H1 (cell line): ENCODE results near the gene TOP3A. TPM values are rescaled to one million over a fixed set of nuclear protein-coding genes. Genes with fewer than 3 reads are reported as not detected.

Experiments
- CTCF ChIA-PET: fragments of 300-600 bp; sonication (Branson Sonifier 250); formaldehyde crosslinking; loops from one replicate; lab custom pipeline; 2021; ENCODE audit not compliant: partially characterized antibody; lab: Charles Lee
- POLR2A ChIA-PET: fragments of 300-600 bp; sonication (Branson Sonifier 250); formaldehyde crosslinking; loops from one replicate; lab custom pipeline; 2021; ENCODE audit warnings: inconsistent platforms; ENCODE audit not compliant: partially characterized antibody; lab: Charles Lee
- DNase-seq, 2 experiments: peaks; one replicate each; pipeline versions ENCODE4 v3.0.0 to v3.0.0-alpha.2; 2010 to 2022; ENCODE audit warnings: low spot score in 2 of 2, low read depth in 1 of 2, mixed read lengths in 1 of 2
- FAIRE-seq: peaks from 2 replicates; lab custom pipeline; 2011; peaks lifted over from hg19 to GRCh38; lab: Jason Lieb, UNC
- H2AFZ ChIP-seq: 2 replicates; pipeline ENCODE4 v1.8.1; 2012; ENCODE audit warnings: low read length, inconsistent platforms
- H2AK5ac ChIP-seq: 2 replicates; pipeline ENCODE4 v1.6.1; 2013; ENCODE audit warnings: low read depth, low read length
- H2BK120ac ChIP-seq: replicated peaks from 2 replicates; pipeline ENCODE3; 2013; ENCODE audit warnings: low read depth, low read length, inconsistent platforms
- H2BK12ac ChIP-seq: 2 replicates; pipeline ENCODE4 v1.6.1; 2013; ENCODE audit warnings: low read depth, low read length
- H2BK15ac ChIP-seq: 2 replicates; pipeline ENCODE4 v1.6.1; 2013; ENCODE audit warnings: low read length
- H2BK20ac ChIP-seq: 2 replicates; pipeline ENCODE4 v1.6.1; 2013; ENCODE audit warnings: low read length
- H2BK5ac ChIP-seq: 2 replicates; pipeline ENCODE4 v1.6.1; 2013; ENCODE audit warnings: low read depth, low read length
- H3K14ac ChIP-seq: 2 replicates; pipeline ENCODE4 v1.6.1; 2013; ENCODE audit warnings: inconsistent platforms; ENCODE audit not compliant: insufficient read length
- H3K18ac ChIP-seq: 2 replicates; pipeline ENCODE4 v1.6.1; 2013; ENCODE audit warnings: low read length; ENCODE audit errors: extremely low read depth
- H3K23ac ChIP-seq: 2 replicates; pipeline ENCODE4 v1.6.1; 2013; ENCODE audit warnings: inconsistent platforms; ENCODE audit not compliant: insufficient read length
- H3K23me2 ChIP-seq: 2 replicates; pipeline ENCODE4 v1.6.1; 2013; ENCODE audit warnings: low read depth, low read length
- H3K27ac ChIP-seq: 2 replicates; pipeline ENCODE4 v1.6.1; 2011; ENCODE audit warnings: low read depth, low read length, inconsistent platforms
- H3K27me3 ChIP-seq, 4 experiments: replicated peaks in 1 of 4; 1 replicate in 1 of 4; 2 replicates in 3 of 4; pipeline versions ENCODE4 v1.6.1 to v1.8.1; 2011 to 2013; ENCODE audit warnings: low read length in 3 of 4, mild to moderate bottlenecking in 3 of 4, inconsistent platforms in 2 of 4, mixed read lengths in 2 of 4, moderate library complexity in 1 of 4; ENCODE audit not compliant: control insufficient read depth in 3 of 4, insufficient read depth in 3 of 4; ENCODE audit errors: extremely low read depth in 1 of 4
- H3K36me3 ChIP-seq, 4 experiments: 2 replicates each; pipeline versions ENCODE4 v1.6.1 to v1.8.1; 2011 to 2013; ENCODE audit warnings: mild to moderate bottlenecking in 4 of 4, low read length in 3 of 4, moderate library complexity in 2 of 4, control low read depth in 1 of 4, inconsistent platforms in 1 of 4; ENCODE audit not compliant: insufficient read depth in 4 of 4, control insufficient read depth in 2 of 4
- H3K4ac ChIP-seq: replicated peaks from 2 replicates; pipeline ENCODE3; 2013; ENCODE audit warnings: low read length, low read depth, mixed read lengths, inconsistent platforms; ENCODE audit not compliant: insufficient read length
- H3K4me1 ChIP-seq, 4 experiments: replicated peaks in 1 of 4; 1 replicate in 1 of 4; 2 replicates in 3 of 4; pipeline versions ENCODE4 v1.6.1 to v1.8.1; 2011 to 2013; ENCODE audit warnings: low read length in 3 of 4, inconsistent platforms in 2 of 4, mixed read lengths in 1 of 4; ENCODE audit not compliant: insufficient read depth in 4 of 4, control insufficient read depth in 3 of 4
- H3K4me2 ChIP-seq, 2 experiments: 2 replicates each; pipeline versions ENCODE4 v1.6.1 to v1.8.1; 2011 to 2013; ENCODE audit warnings: low read depth in 2 of 2, low read length in 2 of 2, control low read depth in 1 of 2, inconsistent platforms in 1 of 2, mild to moderate bottlenecking in 1 of 2; ENCODE audit not compliant: insufficient read depth in 1 of 2
- H3K4me3 ChIP-seq, 4 experiments: fragments of 200-600, 300-600 bp in 1 of 4; sonication (generic), shearing (Covaris generic), sonication (Bioruptor Twin) in 1 of 4; 2 replicates each; pipeline versions ENCODE4 v1.5.1 to v1.8.1; 2011 to 2016; ENCODE audit warnings: low read length in 4 of 4, low read depth in 3 of 4, control low read depth in 2 of 4, inconsistent platforms in 2 of 4, mild to moderate bottlenecking in 2 of 4, mixed read lengths in 1 of 4, moderate library complexity in 1 of 4; ENCODE audit not compliant: insufficient read depth in 2 of 4; ENCODE audit errors: extremely low read depth in 1 of 4
- H3K56ac ChIP-seq: replicated peaks from 2 replicates; pipeline ENCODE3; 2013; ENCODE audit warnings: low read depth, mild to moderate bottlenecking, mixed read lengths, low read length, inconsistent platforms; ENCODE audit not compliant: insufficient read length
- H3K79me1 ChIP-seq: 2 replicates; pipeline ENCODE4 v1.6.1; 2013; ENCODE audit warnings: low read depth, low read length, control low read depth
- H3K79me2 ChIP-seq, 2 experiments: 2 replicates each; pipeline versions ENCODE4 v1.6.1 to v1.8.1; 2012 to 2013; ENCODE audit warnings: low read length in 2 of 2, mild to moderate bottlenecking in 2 of 2, inconsistent platforms in 1 of 2; ENCODE audit not compliant: insufficient read depth in 2 of 2, control insufficient read depth in 1 of 2
- H3K9ac ChIP-seq, 4 experiments: replicated peaks in 1 of 4; 1 replicate in 1 of 4; 2 replicates in 3 of 4; pipeline versions ENCODE4 v1.6.1 to v1.8.1; 2011 to 2013; ENCODE audit warnings: low read depth in 3 of 4, low read length in 3 of 4, control low read depth in 2 of 4, mild to moderate bottlenecking in 2 of 4, moderate library complexity in 2 of 4, inconsistent platforms in 1 of 4; ENCODE audit errors: extremely low read depth in 1 of 4
- H3K9me3 ChIP-seq, 2 experiments: 2 replicates each; pipeline versions ENCODE4 v1.6.1 to v1.8.1; 2012 to 2013; ENCODE audit warnings: mild to moderate bottlenecking in 2 of 2, moderate library complexity in 2 of 2, control low read depth in 1 of 2, inconsistent platforms in 1 of 2, low read depth in 1 of 2, low read length in 1 of 2, mixed read lengths in 1 of 2; ENCODE audit not compliant: insufficient read depth in 2 of 2
- H4K20me1 ChIP-seq, 2 experiments: replicated peaks in 1 of 2; 2 replicates each; pipeline versions ENCODE3 to v1.8.1; 2011 to 2013; ENCODE audit warnings: inconsistent platforms in 2 of 2, low read length in 2 of 2, mild to moderate bottlenecking in 1 of 2; ENCODE audit not compliant: insufficient read depth in 2 of 2, control insufficient read depth in 1 of 2
- H4K5ac ChIP-seq: 2 replicates; pipeline ENCODE4 v1.6.1; 2013; ENCODE audit warnings: low read length, low read depth, mixed read lengths, inconsistent platforms; ENCODE audit not compliant: insufficient read length
- H4K8ac ChIP-seq: 2 replicates; pipeline ENCODE4 v1.8.0; 2013; ENCODE audit warnings: mild to moderate bottlenecking, moderate library complexity, low read length, inconsistent platforms; ENCODE audit not compliant: insufficient read depth; ENCODE audit errors: extremely low read depth
- H4K91ac ChIP-seq: replicated peaks from 2 replicates; pipeline ENCODE3; 2013; ENCODE audit warnings: low read length, mixed read lengths, inconsistent platforms; ENCODE audit not compliant: insufficient read length
- CHD1 ChIP-seq: IDR thresholded peaks from 2 replicates; pipeline ENCODE4 v1.6.1; 2012; ENCODE audit warnings: low read depth, low read length, improper control_type of control experiment
- CREB1 ChIP-seq: IDR thresholded peaks from 2 replicates; pipeline ENCODE4 v1.6.1; 2012; ENCODE audit warnings: inconsistent platforms
- EGR1 ChIP-seq: IDR thresholded peaks from 2 replicates; pipeline ENCODE4 v1.6.1; 2011; ENCODE audit warnings: low read depth, low read length, borderline replicate concordance
- NRF1 ChIP-seq: IDR thresholded peaks from 2 replicates; pipeline ENCODE4 v1.6.1; 2011; ENCODE audit warnings: mild to moderate bottlenecking, low read depth, low read length, improper control_type of control experiment
- POLR2AphosphoS5 ChIP-seq: IDR thresholded peaks from 2 replicates; pipeline ENCODE4 v1.6.1; 2011; ENCODE audit warnings: low read depth, low read length
- POU5F1 ChIP-seq: IDR thresholded peaks from 2 replicates; pipeline ENCODE4 v1.6.1; 2011; ENCODE audit warnings: low read depth, mild to moderate bottlenecking, low read length, moderate library complexity
- TAF7 ChIP-seq: optimal IDR thresholded peaks from 2 replicates; pipeline ENCODE3; 2011; ENCODE audit warnings: low read depth, mild to moderate bottlenecking, inconsistent platforms, low read length, moderate library complexity, borderline replicate concordance
- YY1 ChIP-seq: IDR thresholded peaks from 2 replicates; pipeline ENCODE4 v1.6.1; 2011; ENCODE audit warnings: low read depth, mild to moderate bottlenecking, low read length
- whole genome bisulfite sequencing, 2 experiments: shearing (Covaris generic) in 1 of 2; methylation state at CpG; one replicate each; pipeline versions ENCODE4 v1.1.6 to v1.1.7; 2013 to 2015; ENCODE audit warnings: low lambda C conversion rate in 2 of 2, mixed read lengths in 2 of 2, inconsistent platforms in 1 of 2, low coverage in 1 of 2, missing lambda C conversion rate in 1 of 2; ENCODE audit not compliant: insufficient replicate concordance in 2 of 2, insufficient coverage in 1 of 2, insufficient read length in 1 of 2; ENCODE audit errors: extremely low coverage in 1 of 2, missing lambda C conversion rate in 1 of 2; 5-methylcytosine and 5-hydroxymethylcytosine counted together
- polyA plus RNA-seq, 7 experiments: library from polyadenylated mRNA; depleted of rRNA in 3 of 7; stranded (reverse) in 5 of 7; unstranded in 2 of 7; fragments of >200 nt in 5 of 7; fragments of 200-250 nt in 2 of 7; gene quantifications; 1 replicate in 5 of 7; 2 replicates in 1 of 7; 4 replicates in 1 of 7; pipeline versions ENCODE4 v1.2.1 to v1.2.3, GENCODE V29; 2011 to 2013; ENCODE audit warnings: missing spikeins in 2 of 7, mixed read lengths in 2 of 7
- total RNA-seq: library from RNA; stranded (reverse); fragmentation: NEBNext Ultra II Directional; extraction: Animal tissue kit (Norgen Biotek cat#: 25700); gene quantifications from 2 replicates; pipeline ENCODE4 v1.2.1, GENCODE V29; 2021
- TF ChIP-seq, protein P1 (sequence below): IDR thresholded peaks from 2 replicates; pipeline ENCODE4 v1.6.1; 2012; ENCODE audit warnings: low read length, inconsistent platforms

Gene TOP3A
- total and polyA plus RNA-seq, 2 of the 8 experiments (the other 6 are each of a cell fraction or from before 2014, with no cell fraction given): 23.4 to 54.3 TPM

DNA sequence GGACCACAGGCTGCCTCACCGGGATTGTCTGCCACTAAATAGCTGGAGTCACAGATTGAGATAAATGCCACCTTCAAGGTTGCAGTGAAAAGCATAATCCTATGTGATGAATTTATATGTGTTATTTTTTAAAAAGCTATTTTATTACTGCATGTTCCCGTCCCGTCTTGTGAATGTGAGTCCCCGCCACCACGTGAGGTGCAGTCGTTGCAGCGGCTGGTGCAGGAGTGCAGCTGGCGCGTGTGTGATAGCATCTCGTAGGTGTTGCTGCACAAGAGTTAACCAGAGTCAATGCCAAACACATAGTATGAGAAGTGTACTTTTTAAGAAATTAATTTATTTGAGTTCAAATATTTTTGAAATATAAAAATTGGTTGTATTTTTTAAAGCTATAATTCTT lies 12.8 kb upstream of the TOP3A start:
- 98% methylated on average over 10 of the region's 10 CpGs; no CpG with 5 or more reads in 1 of the 2 experiments for WGBS, 2 experiments
- ChIA-PET POLR2A (interaction anchor here (0.9 to 1.6 kb wide), 14 partner anchors 10 to 144 kb away, joined by 3 to 7 read pairs (median 4); partner anchors contain the start of genes ALKBH5, SMCR8 and TOP3A), CTCF (interaction anchor here (0.8 to 1.4 kb wide), 3 partner anchors 15 to 169 kb away, joined by 3 read pairs; no protein-coding TSS in a partner anchor)
- no peak overlapping the region for H3K27ac ChIP-seq
- H3K79me1 ChIP-seq: no peaks in the 10 kb centered on the region; the same call in 1 of the 2 replicates
- peaks cover 4 to 11% of the 10 kb centered on the region in 2 experiments for H4K20me1 ChIP-seq
- H3K14ac ChIP-seq: no peak overlapping the region
- H3K56ac ChIP-seq: no peak overlapping the region
- peaks cover 19 to 55% (median 30%) of the 10 kb centered on the region in 4 experiments for H3K36me3 ChIP-seq
- no peaks in the 10 kb centered on the region for H3K27me3 ChIP-seq
- no peaks in the 10 kb centered on the region for H3K23me2 ChIP-seq
- no peak for FAIRE-seq
- H3K4me1 ChIP-seq: no peaks in the 10 kb centered on the region
- no peak overlapping the region for H4K5ac ChIP-seq
- DNase-seq: no peak
- H3K9me3 ChIP-seq: no peaks in the 10 kb centered on the region
- TF ChIP-seq CHD1 (no peak), TAF7 (no peak), NRF1 (no peak), YY1 (no peak), POU5F1 (no peak), EGR1 (no peak), CREB1 (no peak), POLR2AphosphoS5 (0 out of 2 replicates have a peak, but pooled peaks have one; percentile 6)
- TF ChIP-seq, protein P1, sequence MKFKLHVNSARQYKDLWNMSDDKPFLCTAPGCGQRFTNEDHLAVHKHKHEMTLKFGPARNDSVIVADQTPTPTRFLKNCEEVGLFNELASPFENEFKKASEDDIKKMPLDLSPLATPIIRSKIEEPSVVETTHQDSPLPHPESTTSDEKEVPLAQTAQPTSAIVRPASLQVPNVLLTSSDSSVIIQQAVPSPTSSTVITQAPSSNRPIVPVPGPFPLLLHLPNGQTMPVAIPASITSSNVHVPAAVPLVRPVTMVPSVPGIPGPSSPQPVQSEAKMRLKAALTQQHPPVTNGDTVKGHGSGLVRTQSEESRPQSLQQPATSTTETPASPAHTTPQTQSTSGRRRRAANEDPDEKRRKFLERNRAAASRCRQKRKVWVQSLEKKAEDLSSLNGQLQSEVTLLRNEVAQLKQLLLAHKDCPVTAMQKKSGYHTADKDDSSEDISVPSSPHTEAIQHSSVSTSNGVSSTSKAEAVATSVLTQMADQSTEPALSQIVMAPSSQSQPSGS: no peak
- no peak overlapping the region for H2BK12ac ChIP-seq
- no peak overlapping the region for H2BK20ac ChIP-seq
- H2AFZ ChIP-seq: no peak overlapping the region
- no peak overlapping the region for H2BK120ac ChIP-seq
- no peak overlapping the region for H3K4ac ChIP-seq
- no peak overlapping the region for H3K23ac ChIP-seq
- H2BK15ac ChIP-seq: no peak overlapping the region
- no peak overlapping the region for H3K4me2 ChIP-seq
- no peak overlapping the region for H3K9ac ChIP-seq
- H4K91ac ChIP-seq: no peak overlapping the region
- H3K79me2 ChIP-seq: no peaks in the 10 kb centered on the region
- H4K8ac ChIP-seq: no peak overlapping the region
- H2BK5ac ChIP-seq: no peak overlapping the region
- H3K4me3 ChIP-seq: no peak overlapping the region
- no peak overlapping the region for H2AK5ac ChIP-seq
- no peak overlapping the region for H3K18ac ChIP-seq
